ENCODE measurements around the gene KCNS3.

Gene KCNS3

GRCh38 chr2:17892770-17893534 lies 14.5 kb downstream of the KCNS3 start:
- TF ChIP-seq REST (IDR thresholded peaks at IDR 0.05; ENCODE audit: low read depth): no peak
- no peak for TF ChIP-seq ZBTB7A (IDR thresholded peaks at IDR 0.05; ENCODE audit: low read depth)
- TF ChIP-seq TCF12 (IDR thresholded peaks at IDR 0.05; ENCODE audit: low read depth): no peak

GRCh38 chr2:17894005-17894404 lies 15.5 kb downstream of the KCNS3 start:
- TF ChIP-seq YY1 (IDR thresholded peaks at IDR 0.05; ENCODE audit: low read depth) (no peak), TCF12 (IDR thresholded peaks at IDR 0.05; ENCODE audit: low read depth) (no peak), FOXM1 (IDR thresholded peaks at IDR 0.05; ENCODE audit: borderline replicate concordance, low read depth) (no peak), EP300 (IDR thresholded peaks at IDR 0.05; ENCODE audit: borderline replicate concordance) (no peak), ZBTB7A (IDR thresholded peaks at IDR 0.05; ENCODE audit: low read depth) (no peak), TEAD4 (IDR thresholded peaks at IDR 0.05) (no peak)

GRCh38 chr2:17894556-17894955 lies 16.1 kb downstream of the KCNS3 start:
- TF ChIP-seq TEAD4 (IDR thresholded peaks at IDR 0.05): no peak

GRCh38 chr2:17899871-17900270 lies 21.4 kb downstream of the KCNS3 start:
- TF ChIP-seq TEAD4 (IDR thresholded peaks at IDR 0.05) (no peak), YY1 (IDR thresholded peaks at IDR 0.05; ENCODE audit: low read depth) (no peak), CREB1 (IDR thresholded peaks at IDR 0.05; ENCODE audit: low read depth) (no peak), EP300 (IDR thresholded peaks at IDR 0.05; ENCODE audit: borderline replicate concordance) (no peak), RAD21 (IDR thresholded peaks at IDR 0.05; ENCODE audit: low read depth) (no peak), TCF12 (IDR thresholded peaks at IDR 0.05; ENCODE audit: low read depth) (no peak), CEBPB (IDR thresholded peaks at IDR 0.05) (no peak), TAF1 (IDR thresholded peaks at IDR 0.05; ENCODE audit: low read depth) (no peak), REST (IDR thresholded peaks at IDR 0.05; ENCODE audit: low read depth) (no peak), EGR1 (IDR thresholded peaks at IDR 0.05) (no peak), FOXM1 (IDR thresholded peaks at IDR 0.05; ENCODE audit: borderline replicate concordance, low read depth) (no peak), ZBTB7A (IDR thresholded peaks at IDR 0.05; ENCODE audit: low read depth) (no peak), MAX (IDR thresholded peaks at IDR 0.05) (no peak), USF1 (IDR thresholded peaks at IDR 0.05) (no peak), NFIC (IDR thresholded peaks at IDR 0.05) (no peak)

- TF ChIP-seq NFIC (IDR thresholded peaks at IDR 0.05): no peak
- TF ChIP-seq CEBPB (IDR thresholded peaks at IDR 0.05): no peak
- TF ChIP-seq MAX (IDR thresholded peaks at IDR 0.05): no peak
- no peak for TF ChIP-seq YY1 (IDR thresholded peaks at IDR 0.05; ENCODE audit: low read depth)
- no peak for TF ChIP-seq EGR1 (IDR thresholded peaks at IDR 0.05)
These were observed 22.8 kb downstream of the KCNS3 start for GRCh38 chr2:17901246-17901645.

- TF ChIP-seq FOXM1 (IDR thresholded peaks at IDR 0.05; ENCODE audit: borderline replicate concordance, low read depth) (no peak), TCF12 (IDR thresholded peaks at IDR 0.05; ENCODE audit: low read depth) (no peak), REST (IDR thresholded peaks at IDR 0.05; ENCODE audit: low read depth) (no peak), NFIC (IDR thresholded peaks at IDR 0.05) (no peak), MAX (IDR thresholded peaks at IDR 0.05) (no peak), EP300 (IDR thresholded peaks at IDR 0.05; ENCODE audit: borderline replicate concordance) (no peak), RAD21 (IDR thresholded peaks at IDR 0.05; ENCODE audit: low read depth) (no peak), EGR1 (IDR thresholded peaks at IDR 0.05) (no peak), ZBTB7A (IDR thresholded peaks at IDR 0.05; ENCODE audit: low read depth) (no peak), YY1 (IDR thresholded peaks at IDR 0.05; ENCODE audit: low read depth) (no peak), USF1 (IDR thresholded peaks at IDR 0.05) (no peak), TEAD4 (IDR thresholded peaks at IDR 0.05) (no peak), CEBPB (IDR thresholded peaks at IDR 0.05) (no peak)
These were observed 32.5 kb downstream of the KCNS3 start for GRCh38 chr2:17910980-17911379.
